ENCODE results near the gene CNDP2.
"Not testable (repeated sequence)": the region's sequence is repeated elsewhere in the genome, so short reads cannot be mapped to it uniquely, and the experiment has no call there.

CNDP2 gene

DNA sequence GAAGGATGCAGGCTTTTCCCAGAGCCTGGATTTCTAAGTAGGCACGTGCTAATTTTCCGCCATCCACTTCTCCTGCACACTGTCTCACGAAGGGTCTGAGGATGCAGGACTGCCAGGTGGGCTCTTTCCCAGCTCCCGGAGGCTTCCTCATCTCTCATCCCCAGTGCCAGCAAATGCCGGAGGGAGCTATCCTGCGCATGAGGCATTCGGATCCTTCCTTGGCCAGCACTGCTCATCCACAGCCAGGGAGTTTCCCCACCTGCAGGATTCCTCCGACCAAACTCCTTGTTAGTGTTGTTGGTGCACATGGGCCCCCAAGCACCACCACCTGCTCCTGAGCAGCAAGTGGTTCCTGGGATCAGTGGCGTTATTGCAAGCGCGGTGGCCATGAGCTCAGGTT lies 43.1 kb downstream of the CNDP2 start:
- DNase-seq (ENCODE audit: low read depth), result no peak

DNA sequence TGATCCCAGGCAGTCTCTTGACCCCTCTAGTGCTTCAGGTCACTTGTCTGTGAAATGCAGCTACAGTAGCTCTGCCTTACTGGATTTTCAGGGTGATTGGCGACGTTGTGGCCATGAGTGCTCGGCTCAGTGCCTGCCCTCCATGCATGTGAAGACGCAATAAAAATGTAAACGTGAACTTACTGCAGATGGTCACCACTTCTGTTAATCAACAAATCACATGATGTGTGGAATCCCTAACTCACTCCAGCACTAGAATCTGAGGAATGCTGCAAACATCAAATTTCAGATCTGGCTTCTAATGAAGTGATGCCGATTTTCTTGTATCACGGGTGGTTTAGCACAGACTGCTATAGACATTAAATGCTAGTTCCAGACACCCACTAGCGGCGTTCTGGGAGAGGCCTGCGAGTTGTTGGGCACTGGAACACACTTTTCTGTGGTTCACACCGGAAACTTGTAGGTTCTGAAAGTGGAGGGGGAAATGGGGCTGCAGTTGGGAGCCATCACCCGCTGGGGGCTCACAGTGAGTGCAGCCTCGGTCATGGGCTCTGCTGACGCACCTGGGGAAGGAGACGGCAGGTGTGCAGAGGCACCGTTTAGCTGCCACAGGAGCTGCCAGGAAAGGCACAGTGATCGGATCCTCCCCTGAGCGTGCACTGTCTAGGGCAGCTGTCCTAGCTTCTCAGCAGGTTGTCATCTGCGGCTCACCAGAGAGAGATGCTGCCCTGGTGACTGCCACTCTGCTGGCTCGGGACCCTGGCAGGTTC lies 44.7 kb downstream of the CNDP2 start:
- DNase-seq (ENCODE audit: low read depth), result no peak

DNA sequence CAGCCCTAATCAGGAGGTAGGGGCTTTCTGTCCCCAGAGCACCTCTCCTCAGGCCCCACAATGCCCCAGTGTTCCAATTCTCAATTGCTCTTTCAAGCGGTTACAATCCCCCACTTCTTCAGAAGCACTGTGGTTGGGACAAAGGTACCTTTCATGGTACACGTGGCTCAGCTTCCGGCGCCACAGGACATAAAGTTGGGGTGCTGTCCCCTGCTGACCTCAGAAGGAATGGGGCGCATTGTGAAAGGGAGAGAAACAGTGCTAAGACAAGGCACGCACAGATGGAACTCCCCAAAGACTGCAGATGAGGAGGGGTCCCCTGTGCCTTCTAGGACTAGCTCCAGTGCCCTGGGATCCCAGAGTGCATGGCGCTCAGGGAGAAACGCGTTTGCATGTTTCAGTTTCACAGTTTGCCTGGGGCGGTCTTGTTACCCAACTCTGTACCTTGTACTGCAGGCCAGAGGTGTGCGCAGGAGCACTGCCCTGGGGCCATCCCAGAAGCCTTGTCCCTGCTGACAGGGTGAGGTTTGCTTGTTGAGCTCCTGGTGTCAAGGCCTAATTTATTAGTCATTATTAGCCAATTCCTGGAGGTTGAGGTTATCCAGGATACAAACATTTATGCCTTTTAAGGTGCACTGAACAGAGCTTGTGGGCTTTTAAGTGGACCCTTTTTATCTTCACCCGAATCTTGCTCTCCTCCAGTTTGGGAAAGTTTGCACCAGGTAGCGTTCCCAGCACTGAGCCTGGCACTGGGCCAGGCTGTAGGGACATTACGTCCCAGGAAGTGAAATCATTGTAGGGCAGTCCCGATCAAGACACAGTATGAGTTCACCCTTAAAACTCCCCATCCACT lies 45.8 kb downstream of the CNDP2 start:
- DNase-seq (ENCODE audit: low read depth), result no peak

DNA sequence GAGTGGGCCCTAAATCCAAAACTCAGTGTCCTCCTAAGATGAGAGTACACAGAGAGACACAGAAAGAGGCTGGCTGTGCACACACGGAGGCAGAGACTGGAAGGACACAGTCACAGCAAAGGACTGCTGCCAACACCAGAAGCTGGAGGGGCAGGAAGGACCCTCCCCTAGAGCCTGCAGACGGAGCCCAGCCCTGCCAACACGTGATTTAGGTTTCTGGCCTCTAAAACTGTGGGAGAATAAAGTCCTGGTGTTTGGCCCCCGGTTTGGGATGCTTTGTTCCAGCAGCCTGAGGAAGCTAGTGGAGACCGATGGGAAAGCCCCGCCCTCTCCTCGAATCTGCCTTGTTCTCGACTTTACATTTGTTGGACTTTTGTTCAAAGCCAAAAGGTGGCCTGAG lies 48.7 kb downstream of the CNDP2 start:
- no peak for DNase-seq (ENCODE audit: low read depth)

DNA sequence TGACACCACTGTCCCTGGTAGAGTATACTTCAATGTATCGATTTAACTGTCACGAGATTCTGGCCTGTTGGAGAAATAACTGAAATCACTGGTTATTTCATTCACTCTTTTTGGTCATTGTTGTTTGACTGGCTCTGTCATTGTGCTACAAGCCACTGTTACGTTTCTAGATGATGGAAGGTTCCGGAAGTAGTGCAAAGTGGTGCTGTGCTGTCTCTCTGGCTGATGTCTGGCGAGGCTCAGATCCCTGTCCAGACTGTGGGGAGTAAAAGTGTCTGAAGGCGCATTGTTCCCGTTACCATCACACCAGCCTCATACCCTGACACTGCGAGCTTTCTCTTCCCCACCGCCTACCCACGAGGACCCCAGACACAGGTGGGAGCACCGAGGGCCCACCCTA lies 49.8 kb downstream of the CNDP2 start:
- no peak for DNase-seq (ENCODE audit: low read depth)

DNA sequence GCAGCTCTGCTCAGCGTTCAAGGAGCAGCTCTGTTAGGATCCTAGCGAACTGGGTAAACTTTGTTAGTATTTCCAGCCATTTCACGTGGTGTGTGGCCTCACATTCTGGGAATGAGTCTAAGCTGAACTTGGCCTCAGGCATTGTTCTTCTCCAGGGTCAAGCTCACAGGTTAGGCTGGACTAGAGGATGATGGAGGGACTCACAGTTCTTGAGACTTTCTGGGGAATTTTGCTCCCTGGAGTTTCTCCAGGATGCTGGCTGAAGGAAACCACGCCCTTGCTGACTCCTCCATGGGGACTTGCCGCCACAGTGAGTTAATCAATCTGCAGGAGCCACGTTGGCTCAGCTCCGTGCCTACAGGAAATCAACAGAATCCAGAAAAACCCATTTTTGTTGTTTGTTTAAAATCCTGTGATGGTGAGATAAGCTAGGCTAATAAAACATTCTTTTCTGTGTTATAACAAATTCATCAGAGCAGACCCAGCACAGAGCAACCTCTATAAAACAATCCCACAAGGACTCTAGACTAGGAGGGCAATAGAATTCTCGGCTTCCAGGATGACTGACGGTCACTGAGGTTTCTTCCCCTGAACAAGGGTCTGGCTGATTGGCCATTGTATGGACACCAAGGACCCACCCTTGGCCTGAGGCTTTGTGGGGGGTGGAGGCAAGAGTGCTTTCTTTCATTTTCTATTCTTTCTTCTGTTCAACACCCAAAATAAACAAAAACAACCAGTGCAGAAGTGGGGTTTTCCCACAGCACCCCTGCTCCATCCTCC lies 50.8 kb downstream of the CNDP2 start:
- peak; percentile 13 for DNase-seq (ENCODE audit: low read depth)

DNA sequence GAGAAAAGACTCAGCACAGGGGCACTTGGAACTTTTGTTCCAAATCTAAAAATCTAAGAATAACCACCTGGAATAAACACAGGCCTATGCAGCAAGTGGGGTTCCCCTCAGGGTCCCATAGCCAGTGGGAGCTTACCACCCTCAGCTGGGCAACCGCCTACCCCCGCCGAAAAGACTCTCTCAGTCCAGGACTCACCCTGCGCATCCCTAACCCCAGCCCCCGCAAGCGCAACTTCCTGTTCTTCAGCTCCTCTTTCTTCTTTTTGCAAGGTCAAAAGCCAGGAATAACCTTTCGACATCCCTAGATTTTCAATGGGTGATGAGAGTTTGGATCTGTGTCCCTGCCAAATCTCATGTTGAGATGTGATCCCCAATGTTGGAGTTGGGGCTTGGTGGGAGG lies 51.7 kb downstream of the CNDP2 start:
- DNase-seq (ENCODE audit: low read depth), result no peak

DNA sequence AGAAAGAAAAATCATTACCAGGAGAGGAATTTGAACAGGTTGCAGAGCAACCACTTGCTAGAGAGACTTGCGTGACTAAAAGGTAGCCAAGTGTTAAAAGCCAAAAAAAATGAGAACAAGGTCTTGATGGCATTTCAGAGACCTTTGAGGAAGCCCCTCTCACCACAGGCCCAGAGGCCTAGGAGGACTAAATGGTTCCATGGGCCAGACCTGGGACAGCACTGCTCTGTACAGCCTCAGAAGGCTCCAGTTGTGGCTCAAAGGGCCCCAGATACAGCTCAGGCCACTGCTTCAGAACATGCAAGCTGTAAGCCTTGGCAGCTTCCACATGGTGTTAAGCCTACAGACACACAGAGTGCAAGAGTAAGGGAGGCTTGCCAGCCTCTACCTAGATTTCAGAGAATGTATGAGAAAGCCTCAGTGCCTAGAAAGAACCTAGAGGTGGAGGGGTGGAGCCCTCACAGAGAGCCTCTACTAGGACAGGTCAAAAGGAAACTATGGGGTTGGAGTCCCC lies 53.5 kb downstream of the CNDP2 start:
- no peak for DNase-seq (ENCODE audit: low read depth)

DNA sequence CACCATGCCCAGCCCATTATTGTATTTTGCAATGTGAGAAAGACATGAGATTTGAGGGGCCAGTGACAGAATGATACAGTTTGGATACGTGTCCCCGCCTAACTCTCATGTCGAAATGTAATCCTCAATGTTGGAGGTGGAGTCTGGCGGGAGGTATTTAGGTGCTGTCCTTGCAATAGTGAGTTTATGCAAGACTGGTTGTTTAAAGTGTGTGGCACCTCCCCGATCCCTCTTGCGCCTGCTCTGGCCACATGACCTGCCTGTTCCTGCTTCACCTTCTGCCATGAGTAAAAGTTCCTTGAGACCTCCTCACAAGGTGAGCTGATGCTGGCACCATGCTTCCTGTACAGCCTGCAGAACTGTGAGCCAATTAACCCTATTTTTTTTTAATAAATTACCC lies 54.7 kb downstream of the CNDP2 start:
- no peak for DNase-seq (ENCODE audit: low read depth)

DNA sequence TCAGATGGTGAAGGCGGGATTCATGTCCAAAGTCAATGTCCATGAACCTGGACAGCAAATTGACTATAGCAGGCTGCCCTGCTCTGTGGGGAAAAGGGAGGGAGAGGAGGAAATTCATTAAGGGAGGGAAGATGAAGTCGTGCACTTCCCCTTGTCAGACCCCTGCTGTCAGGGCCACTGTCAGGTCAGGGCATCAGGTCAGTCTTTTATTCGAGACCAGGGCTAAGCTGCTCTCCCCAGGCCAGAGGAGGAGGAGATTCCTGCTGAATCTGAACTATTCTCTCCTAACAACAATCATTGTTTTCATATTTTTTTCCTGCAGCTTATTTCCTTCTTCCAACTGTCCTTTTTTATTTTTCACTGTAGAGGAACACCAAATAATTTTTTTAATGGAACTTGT lies 55.3 kb downstream of the CNDP2 start:
- no peak for DNase-seq (ENCODE audit: low read depth)

DNA sequence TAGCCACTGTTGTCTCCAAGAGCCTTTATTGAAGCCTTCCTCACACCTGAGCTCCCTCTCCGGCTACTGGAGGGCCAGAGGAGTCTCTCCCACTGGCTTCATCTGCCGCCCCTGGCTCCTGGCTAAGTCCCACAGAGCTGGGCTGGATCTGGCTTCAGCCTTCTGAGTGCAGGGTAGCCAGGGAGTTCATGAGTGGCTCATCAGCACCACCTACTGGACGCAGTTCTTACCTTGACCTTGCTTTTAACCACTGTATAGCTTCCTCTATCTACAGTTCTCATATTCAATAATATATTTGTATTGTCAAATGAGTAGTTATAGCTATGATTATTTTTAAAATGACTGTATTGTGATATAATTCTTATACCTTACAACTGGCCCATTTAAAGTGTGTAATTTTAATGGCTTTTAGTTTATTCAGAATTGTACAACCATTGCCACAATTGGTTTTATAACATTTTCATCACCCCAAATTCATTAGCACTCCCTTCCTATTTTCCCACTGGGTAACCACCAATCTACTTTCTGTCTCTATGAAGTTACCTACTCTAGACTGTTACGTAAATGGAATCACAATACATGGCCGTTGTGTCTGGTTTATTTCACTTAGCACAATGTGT lies 55.9 kb downstream of the CNDP2 start:
- DNase-seq (ENCODE audit: low read depth), result peak; percentile 62

DNA sequence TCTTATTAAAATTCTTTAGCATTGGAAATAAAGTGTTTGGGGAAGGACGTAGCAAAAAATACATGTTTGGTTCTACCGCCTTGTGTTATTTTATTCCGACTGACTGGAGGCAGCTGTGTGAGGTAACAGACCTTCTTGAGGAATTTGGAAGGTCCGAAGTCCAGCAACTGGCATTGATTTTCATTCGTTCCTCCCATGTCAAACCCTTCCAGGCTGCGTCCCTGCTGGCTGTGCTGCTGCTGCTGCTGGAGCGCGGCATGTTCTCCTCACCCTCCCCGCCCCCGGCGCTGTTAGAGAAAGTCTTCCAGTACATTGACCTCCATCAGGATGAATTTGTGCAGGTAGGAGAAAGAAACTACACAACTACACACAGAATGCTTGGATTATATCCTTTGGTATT lies 60.0 kb downstream of the CNDP2 start:
- no peak for DNase-seq (ENCODE audit: low read depth)

DNA sequence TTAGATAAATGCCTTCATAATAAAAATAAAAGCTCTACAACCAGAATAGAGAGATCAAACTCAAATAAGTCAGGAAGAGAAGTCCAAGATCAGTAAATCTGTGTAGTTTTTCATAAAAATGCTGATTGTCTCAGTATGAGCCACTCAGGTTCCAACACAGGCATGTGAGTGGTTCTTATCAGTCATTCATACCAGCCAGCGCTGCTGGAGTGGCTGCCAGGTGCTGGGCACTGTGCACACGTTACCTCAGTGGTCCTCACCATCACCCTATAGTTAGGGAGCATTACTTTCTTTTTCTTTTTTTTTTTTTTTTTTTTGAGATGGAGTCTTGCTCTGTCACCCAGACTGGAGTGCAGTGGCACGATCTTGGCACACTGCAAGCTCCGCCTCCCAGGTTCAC lies 61.9 kb downstream of the CNDP2 start:
- DNase-seq (ENCODE audit: low read depth), result no peak

DNA sequence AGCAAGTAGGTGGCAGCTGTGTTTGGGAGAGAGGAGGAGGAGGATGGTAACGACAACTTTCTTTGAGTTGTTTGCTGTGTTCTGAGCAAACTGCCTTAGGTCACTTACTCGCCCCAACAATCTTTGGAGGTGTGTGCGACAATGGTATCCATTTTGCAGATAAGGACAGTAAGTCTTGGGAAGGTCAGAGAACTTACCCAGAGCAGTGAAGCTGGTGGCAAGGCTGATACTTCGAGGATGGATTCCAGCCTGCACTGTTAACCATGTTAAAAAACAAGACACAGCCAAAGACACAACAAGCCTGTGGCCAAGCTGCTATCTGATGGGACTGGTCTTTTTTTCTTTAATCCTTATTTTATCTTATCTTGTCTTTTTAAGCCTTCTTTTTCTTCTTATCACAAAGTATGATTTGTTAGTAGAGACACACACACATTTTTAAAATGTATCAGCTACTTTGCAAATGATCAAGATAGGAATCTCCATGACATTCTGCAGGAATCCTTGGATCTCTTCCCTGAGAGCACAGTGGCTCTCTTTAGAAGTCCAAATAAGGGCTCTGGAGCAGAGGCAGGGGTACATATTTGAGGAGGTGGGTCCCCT lies 66.1 kb downstream of the CNDP2 start:
- no peak for DNase-seq (ENCODE audit: low read depth)

DNA sequence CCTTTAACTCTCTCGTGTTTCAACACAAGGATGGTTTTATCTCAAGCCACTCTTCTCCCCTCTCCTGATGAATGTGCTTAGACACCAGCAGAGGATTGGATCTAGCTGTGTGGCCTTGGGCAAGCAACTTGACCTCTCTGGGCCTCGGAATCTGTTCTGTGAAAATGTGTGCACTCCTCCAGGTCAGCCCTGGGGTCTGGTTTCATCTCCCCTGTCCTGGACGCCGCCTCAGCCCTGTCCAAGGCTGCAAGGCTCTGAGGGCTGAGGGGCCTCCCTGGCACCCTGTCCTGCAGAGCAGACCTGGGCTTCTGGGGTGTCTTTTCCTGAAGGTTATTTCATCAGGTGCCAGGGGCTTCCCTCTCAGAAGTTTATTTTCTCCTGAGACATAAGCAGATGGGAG lies 66.6 kb downstream of the CNDP2 start:
- no peak for DNase-seq (ENCODE audit: low read depth)

DNA sequence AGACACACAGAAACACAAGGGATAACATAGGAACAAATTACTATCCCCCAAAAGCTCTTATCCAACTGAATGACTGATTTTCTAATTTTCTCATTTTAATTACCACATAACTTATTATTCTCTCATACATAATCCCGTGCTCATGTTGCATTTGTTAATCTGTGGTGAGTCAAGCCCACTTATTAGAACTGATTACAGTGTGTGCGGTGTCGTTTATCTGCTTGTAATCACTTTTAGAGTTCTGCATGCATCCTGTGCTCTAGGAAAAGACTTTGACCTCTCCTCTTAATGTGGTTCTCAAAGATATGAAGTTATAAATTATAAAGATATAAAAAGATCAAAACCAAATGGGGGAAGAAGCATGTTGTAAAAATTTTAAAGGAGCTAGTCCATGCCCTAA lies 67.8 kb downstream of the CNDP2 start:
- DNase-seq (ENCODE audit: low read depth), result no peak

DNA sequence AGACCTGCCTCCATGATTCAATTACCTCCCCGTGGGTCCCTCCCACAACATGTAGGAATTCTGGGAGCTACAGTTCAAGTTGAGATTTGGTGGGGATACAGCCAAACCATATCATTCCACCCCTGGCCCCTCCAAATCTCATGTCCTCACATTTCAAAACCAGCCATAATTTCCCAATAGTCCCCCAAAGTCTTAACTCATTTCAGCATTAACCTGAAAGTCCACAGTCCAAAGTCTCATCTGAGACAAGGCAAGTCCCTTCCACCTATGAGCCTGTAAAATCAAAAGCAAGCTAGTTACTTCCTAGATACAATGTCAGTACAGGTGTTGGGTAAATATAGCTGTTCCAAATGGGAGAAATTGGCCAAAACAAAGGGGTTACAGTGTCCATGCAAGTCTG lies 69.0 kb downstream of the CNDP2 start:
- DNase-seq (ENCODE audit: low read depth), result not testable (repeated sequence)

DNA sequence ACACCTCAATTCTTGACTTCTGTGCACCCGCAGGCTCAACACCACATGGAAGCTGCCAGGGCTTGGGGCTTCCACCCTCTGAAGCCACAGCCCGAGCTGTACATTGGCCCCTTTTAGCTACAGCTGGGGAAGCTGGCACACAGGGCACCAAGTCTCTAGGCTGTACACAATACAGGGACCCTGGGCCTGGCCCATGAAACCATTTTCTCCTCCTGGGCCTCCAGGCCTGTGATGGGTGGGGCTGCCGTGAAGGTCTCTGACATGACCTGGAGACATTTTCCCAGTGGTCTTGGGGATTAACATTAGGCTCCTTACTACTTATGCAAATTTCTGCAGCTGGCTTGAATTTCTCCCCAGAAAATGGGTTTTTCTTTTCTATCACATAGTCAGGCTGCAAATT lies 69.8 kb downstream of the CNDP2 start:
- not testable (repeated sequence) for DNase-seq (ENCODE audit: low read depth)

DNA sequence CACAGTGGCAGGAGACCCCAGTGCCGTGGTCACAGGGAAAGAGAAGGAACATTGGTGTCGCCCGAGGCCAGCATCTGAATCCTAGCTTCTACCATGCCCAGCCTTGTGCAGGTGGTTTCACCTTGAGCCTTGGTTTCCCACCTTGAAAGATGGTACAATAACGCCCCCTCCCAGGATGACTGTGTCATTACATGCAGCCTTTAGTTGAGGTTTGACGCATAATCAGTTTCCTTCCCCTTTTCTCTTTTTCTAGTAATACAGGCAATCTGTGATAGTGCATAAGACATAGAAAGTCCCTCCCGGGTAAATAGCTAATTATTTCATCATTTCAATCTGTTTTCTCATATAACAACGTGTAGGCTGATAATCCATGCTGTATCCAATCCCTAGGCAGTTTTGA lies 71.7 kb downstream of the CNDP2 start:
- DNase-seq (ENCODE audit: low read depth), result no peak

DNA sequence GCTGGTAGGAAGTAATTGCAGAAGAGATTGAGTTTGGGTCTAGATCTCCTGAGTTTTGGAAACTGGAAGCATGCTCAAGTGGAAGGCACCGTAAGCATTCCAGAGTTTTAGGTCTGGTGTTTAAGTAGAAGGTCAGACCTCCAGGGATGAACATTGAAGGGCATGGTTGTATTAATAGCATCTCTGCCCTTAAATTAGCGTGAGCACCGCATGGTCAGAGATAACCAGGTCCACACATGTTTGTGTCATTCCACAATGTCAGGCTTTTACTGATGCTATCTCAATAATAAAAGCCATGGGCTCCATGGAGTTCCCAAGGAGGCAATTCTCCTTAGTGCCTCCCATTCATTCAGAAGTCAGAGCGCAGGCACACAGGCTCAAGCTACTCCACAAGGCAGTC lies 73.2 kb downstream of the CNDP2 start:
- no peak for DNase-seq (ENCODE audit: low read depth)

DNA sequence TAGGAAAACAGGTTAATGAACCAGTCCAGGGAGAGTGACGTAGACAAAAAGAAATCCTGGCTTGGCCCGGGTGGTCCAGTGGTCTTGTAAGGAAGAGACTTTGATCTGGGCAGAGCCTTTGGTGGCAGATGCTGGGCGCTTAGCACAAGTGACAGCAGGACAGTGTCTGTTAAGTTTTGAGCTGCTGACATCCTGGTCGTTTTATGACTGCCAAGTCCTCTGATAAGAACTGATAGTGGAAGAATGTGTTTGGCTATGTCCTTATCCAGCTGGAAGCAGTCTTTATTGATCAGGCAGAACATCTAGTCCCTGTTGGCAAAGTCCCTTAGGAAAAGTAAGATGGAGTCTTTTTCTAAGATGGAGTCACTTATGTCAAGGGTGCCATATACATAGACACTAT lies 74.1 kb downstream of the CNDP2 start:
- DNase-seq (ENCODE audit: low read depth), result no peak
